GM21381 (cell line): ENCODE results near the gene WDR6.
A peak's percentile ranks its signal among the peaks of the same experiment; 100 is the strongest.

Experiments
- ATAC-seq: cut with Tn5 transposase; IDR thresholded peaks from one replicate; pipeline ENCODE4 v1.9.1; 2021; ENCODE audit warnings: mild to moderate bottlenecking, moderate library complexity; ENCODE audit not compliant: unreplicated experiment

Gene WDR6

DNA sequence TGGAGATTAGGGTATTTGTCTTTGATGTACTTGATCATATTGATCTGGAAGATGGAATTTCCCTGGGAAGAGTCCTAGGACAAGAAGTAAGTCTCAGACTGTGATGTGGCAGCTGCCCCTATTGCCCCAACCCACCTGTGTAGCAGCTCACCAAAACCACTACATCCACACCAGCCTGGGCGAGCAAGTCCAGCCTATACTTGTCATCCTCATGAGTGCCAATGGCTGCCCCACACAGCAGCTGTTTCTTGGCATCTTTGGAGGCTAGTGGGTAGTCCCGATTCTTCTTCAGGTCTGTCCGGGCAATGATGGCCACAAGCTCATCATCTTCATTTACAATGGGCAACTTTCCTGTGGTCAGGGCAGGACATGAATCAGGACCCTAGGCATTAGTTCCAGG lies 19.3 kb downstream of the WDR6 start:
- ATAC-seq = no peak

DNA sequence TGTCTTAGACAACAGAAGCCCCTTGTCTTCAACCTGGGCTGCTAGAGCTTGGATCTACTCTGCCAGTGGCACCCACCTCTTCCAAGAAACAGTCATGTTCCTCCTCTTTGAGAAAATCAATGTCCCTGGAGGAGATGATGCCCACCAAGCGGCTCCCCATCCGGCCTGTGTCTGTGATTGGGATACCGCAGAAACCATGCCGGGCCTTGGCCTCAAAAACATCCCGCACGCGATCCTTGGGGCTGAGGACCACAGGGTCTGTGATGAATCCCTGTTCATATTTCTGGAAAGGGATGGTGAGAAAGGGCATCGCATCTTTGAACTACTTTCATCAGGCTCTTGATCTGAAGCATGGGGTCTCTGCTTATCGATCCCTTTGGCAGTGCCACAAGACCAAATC lies 20.4 kb downstream of the WDR6 start:
- ATAC-seq = no peak

GRCh38 chr3:49028298-49028672 lies 21.1 kb downstream of the WDR6 start:
- no peak for ATAC-seq

DNA sequence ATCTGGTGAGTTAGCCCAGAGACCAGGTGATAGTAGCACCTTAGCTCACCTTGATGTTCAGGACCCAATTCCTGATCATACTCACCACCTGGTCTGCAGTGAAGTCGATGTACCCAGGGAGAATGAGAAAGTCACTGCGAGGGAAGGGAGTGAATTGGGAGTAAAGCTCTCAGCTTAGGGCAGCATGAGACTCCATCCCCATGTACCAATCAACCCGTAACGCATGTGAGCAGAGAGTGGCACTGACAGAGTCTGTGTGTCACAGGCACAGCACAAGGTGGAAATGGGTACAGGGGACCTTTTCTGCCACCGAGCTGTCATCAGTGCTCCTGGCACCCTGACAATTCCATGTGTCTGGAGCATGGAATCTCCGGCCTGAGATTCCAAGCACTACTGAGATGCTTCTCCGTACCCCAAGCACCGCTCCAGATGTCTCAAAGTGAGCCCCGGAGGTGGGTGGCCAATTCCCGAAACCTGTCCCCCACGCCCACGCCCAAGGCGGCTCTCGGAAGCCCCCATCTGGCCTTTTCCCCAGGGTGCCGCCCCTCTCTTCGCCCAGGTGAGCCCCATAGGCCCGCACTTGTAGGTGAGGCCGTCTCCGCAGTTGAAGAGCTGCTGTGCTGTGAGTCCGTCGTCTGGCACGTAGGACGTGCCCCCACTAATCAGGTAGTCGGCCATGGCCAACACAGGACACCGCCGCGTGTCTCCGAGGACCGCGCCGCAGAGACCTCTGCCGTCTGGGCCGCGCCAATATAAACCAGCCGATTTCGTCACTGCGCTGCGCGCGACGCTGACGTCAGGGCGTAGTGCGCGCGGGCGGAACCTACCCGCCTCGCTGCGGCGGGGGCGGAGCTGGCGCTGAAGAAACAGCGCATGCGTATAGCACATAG lies 21.7 kb downstream of the WDR6 start, which contains the start of gene IMPDH2:
Gene IMPDH2, minus strand, starts transcription at position 726 of the 890 bp plus-strand sequence. Its CDS starts 48 bp downstream, at position 678.
- ATAC-seq = peak; percentile 92

DNA sequence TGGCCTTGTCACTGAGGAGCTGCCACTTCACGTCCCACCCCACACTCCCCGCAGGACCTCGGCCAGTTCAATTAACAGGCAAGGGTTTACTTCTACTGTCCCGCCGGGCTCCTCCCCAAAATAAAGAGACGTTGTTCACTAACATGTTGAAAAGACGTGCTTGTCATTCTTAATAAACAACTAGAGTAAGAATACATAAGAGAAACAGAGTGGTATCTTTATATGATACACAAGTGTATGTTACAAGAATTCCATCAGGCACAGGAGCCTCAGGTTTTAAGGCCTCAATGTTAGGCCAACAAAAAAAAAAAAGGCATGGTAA lies 22.3 kb downstream of the WDR6 start:
- ATAC-seq = no peak

GRCh38 chr3:49030321-49030720 lies 23.1 kb downstream of the WDR6 start:
- no peak for ATAC-seq

DNA sequence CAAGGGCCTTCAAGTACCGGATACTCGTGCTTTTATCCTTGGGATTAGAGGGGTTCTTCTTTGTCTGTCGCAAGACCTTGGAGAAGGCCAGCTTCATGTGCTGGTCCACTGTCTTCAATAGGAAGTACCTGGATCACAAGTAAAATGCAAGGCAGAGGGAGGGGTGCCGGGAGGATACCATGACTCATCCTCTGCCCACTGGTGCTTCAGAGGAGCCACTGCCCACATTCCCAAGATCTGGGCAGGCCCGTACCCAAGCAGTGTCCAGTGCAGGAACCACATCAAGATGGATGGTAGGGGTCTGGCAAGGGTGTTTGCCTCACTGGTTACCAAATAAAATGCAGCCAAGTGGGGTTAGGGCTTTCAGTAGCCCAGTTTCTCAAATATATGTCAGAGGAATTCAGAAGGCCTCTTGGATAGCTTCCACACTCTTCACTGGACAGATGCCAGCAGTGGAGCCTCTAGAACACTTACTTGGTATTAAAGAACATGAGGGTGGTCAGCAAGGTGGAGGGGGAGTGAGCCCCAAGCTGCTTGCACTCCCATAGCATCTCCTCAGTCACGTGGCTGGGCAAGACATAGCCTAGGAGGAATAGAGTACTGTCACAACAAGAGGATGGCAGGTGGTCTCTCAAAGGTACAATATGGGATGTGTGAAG lies 25.6 kb downstream of the WDR6 start:
- ATAC-seq = no peak

DNA sequence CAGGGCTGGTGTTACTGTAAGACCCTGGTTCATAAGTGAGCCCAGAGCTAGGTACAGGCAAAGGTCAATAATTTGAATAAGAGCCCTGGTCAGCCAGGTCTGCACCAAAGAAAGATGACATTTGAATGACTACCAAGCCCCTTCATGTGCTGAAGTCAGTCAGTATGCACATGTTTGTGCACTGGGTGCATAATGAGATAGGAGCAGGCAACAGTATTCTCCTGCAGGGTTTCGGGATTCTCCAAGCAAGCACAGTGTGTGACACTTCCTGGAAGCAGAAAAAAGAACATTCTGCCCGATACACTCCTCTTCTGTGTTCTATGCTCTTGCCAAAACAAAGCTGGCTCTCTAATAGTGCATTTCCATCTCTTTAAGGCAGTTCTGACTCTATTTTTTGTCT lies 27.5 kb downstream of the WDR6 start:
- no peak for ATAC-seq

DNA sequence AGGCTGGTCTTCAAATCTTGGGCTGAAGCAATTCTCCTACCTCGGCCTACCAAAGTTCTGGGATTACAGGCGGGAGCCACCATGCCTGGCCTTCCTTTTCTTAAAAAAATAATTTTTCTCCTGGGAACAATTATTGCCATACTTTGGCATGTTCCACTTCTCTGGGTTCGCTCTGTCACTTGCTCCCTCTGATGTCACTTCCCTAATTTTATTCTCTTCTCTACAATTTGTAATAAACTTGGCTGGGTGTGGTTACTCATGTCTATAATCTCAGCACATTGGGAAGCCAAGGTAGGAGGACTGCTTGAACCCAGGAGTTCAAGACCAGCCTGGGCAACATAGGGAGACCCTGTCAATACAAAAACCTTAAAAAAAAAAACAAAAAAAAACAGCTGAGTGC lies 28.1 kb downstream of the WDR6 start:
- no peak for ATAC-seq

- ATAC-seq = no peak
These were observed 46.4 kb downstream of the WDR6 start for GRCh38 chr3:49053543-49053942.

- ATAC-seq = no peak
These were observed 47.2 kb downstream of the WDR6 start for GRCh38 chr3:49054344-49054862.

DNA sequence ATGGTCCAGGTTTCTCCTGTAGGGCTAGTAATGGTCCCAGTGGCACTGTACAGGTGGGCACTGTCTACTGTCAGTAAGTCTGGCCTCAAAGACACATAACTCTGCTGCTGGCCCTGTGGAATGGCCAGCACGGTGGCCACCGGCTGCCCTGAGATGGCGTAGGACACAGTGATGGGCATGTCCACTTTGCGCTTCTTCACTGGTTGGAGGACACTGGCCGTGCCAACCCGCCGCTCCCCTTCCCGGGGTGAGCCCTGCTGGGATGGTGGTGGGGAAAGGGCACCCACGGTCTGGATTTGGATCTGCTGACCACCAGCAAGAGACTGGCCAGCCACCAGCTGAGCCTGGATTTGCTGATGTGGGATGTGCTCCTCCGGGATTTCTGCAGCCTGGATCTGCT lies 50.1 kb downstream of the WDR6 start:
- ATAC-seq = no peak

- ATAC-seq = no peak
These were observed 50.8 kb downstream of the WDR6 start for GRCh38 chr3:49058011-49058410.
